Measurements from ENCODE around the gene FBXO38.
"Not testable (repeated sequence)": the region's sequence is repeated elsewhere in the genome, so short reads cannot be mapped to it uniquely, and the experiment has no call there.

The FBXO38 gene

GRCh38 chr5:148426514-148426913, 42.8 kb downstream of the FBXO38 start:
- no peak for DNase-seq

- no peak for DNase-seq
Measured at GRCh38 chr5:148427370-148428042, 43.7 kb downstream of the FBXO38 start.

GRCh38 chr5:148428848-148429247, 45.1 kb downstream of the FBXO38 start:
- no peak for DNase-seq

GRCh38 chr5:148433826-148434225, 50.1 kb downstream of the FBXO38 start:
- DNase-seq: no peak

GRCh38 chr5:148436029-148436428, 52.3 kb downstream of the FBXO38 start:
- no peak for DNase-seq

GRCh38 chr5:148437249-148437648, 53.5 kb downstream of the FBXO38 start:
- DNase-seq: no peak

GRCh38 chr5:148438933-148439332, 55.2 kb downstream of the FBXO38 start:
- DNase-seq: no peak

GRCh38 chr5:148443241-148443640, 59.5 kb downstream of the FBXO38 start:
- no peak for DNase-seq

- DNase-seq: peak in 24 of 58 donors; percentile 5 to 81 (median 28)
Measured at GRCh38 chr5:148443998-148444397, 60.2 kb downstream of the FBXO38 start.

- no peak for DNase-seq
Measured at GRCh38 chr5:148445578-148445977, 61.8 kb downstream of the FBXO38 start.

GRCh38 chr5:148446611-148447010, 62.9 kb downstream of the FBXO38 start:
- no peak for DNase-seq

GRCh38 chr5:148452499-148453193, 68.9 kb downstream of the FBXO38 start:
- no peak for DNase-seq

- no peak for DNase-seq
Measured at GRCh38 chr5:148454576-148454975, 70.8 kb downstream of the FBXO38 start.

GRCh38 chr5:148455185-148455584, 71.4 kb downstream of the FBXO38 start:
- DNase-seq: peak in 2 of 58 donors; percentile 19 to 24

- DNase-seq: no peak
Measured at GRCh38 chr5:148457183-148457620, 73.4 kb downstream of the FBXO38 start.

GRCh38 chr5:148458036-148458888, 74.5 kb downstream of the FBXO38 start:
- no peak for DNase-seq

GRCh38 chr5:148459669-148460068, 75.9 kb downstream of the FBXO38 start:
- no peak for DNase-seq

GRCh38 chr5:148465381-148466235, 81.8 kb downstream of the FBXO38 start:
- no peak for DNase-seq

GRCh38 chr5:148466236-148466580, 82.5 kb downstream of the FBXO38 start:
- DNase-seq: no peak

GRCh38 chr5:148467958-148468357, 84.2 kb downstream of the FBXO38 start:
- no peak for DNase-seq

GRCh38 chr5:148468746-148469145, 85.0 kb downstream of the FBXO38 start:
- DNase-seq: not testable (repeated sequence)
